Stimulated activated CD8-positive, alpha-beta memory T cell treated with anti-CD3 and anti-CD28 coated beads, Interleukin-4, amount 100 ng/mL, for 48 hours (primary cell): Measurements from ENCODE around the gene ABCA1.
A peak's percentile ranks its signal among the peaks of the same experiment; 100 is the strongest.
"Not testable (repeated sequence)": the region's sequence is repeated elsewhere in the genome, so short reads cannot be mapped to it uniquely, and the experiment has no call there.

ENCODE experiments used
- DNase-seq: peaks from one replicate; pipeline ENCODE4 v3.0.0-alpha.2; 2020

The ABCA1 gene

GRCh38 chr9:104944356-104944755, 16.4 kb upstream of the ABCA1 start:
- DNase-seq = no peak

- DNase-seq = no peak
These were observed 13.6 kb upstream of the ABCA1 start for GRCh38 chr9:104941597-104941996.

GRCh38 chr9:104936291-104936690, 8.3 kb upstream of the ABCA1 start:
- DNase-seq = no peak

- not testable (repeated sequence) for DNase-seq
These were observed 7.5 kb upstream of the ABCA1 start for GRCh38 chr9:104935501-104935810.

GRCh38 chr9:104934691-104935500, 6.9 kb upstream of the ABCA1 start:
- no peak for DNase-seq

- DNase-seq = not testable (repeated sequence)
These were observed 5.1 kb upstream of the ABCA1 start for GRCh38 chr9:104933091-104933490.

- no peak for DNase-seq
These were observed 3.3 kb upstream of the ABCA1 start for GRCh38 chr9:104931256-104931655.

- DNase-seq = peak; percentile 43
These were observed 591 bp downstream of the ABCA1 start for GRCh38 chr9:104927216-104927911.

- DNase-seq = no peak
These were observed 4.2 kb downstream of the ABCA1 start for GRCh38 chr9:104923740-104924139.

- no peak for DNase-seq
These were observed 4.7 kb downstream of the ABCA1 start for GRCh38 chr9:104923289-104923688.

GRCh38 chr9:104922748-104923147, 5.2 kb downstream of the ABCA1 start:
- DNase-seq = not testable (repeated sequence)

GRCh38 chr9:104921067-104921741, 6.8 kb downstream of the ABCA1 start:
- DNase-seq = no peak

GRCh38 chr9:104915753-104916152, 12.2 kb downstream of the ABCA1 start:
- DNase-seq = no peak

GRCh38 chr9:104915049-104915448, 12.9 kb downstream of the ABCA1 start:
- no peak for DNase-seq

- peak; percentile 32 for DNase-seq
These were observed 13.5 kb downstream of the ABCA1 start for GRCh38 chr9:104914466-104914865.

- no peak for DNase-seq
These were observed 15.3 kb downstream of the ABCA1 start for GRCh38 chr9:104912606-104913005.

GRCh38 chr9:104911032-104911607, 16.8 kb downstream of the ABCA1 start:
- no peak for DNase-seq

- no peak for DNase-seq
These were observed 20.5 kb downstream of the ABCA1 start for GRCh38 chr9:104907278-104907951.

GRCh38 chr9:104906441-104907277, 21.3 kb downstream of the ABCA1 start:
- no peak for DNase-seq

- DNase-seq = no peak
These were observed 22.0 kb downstream of the ABCA1 start for GRCh38 chr9:104905931-104906330.

GRCh38 chr9:104905153-104905901, 22.6 kb downstream of the ABCA1 start:
- no peak for DNase-seq
